Smooth muscle cell (in vitro differentiated cells): Measurements from ENCODE around the gene A4GALT. TPM values are rescaled to one million over a fixed set of nuclear protein-coding genes. Genes with fewer than 3 reads are reported as not detected.

Experiments
- DNase-seq: peaks from one replicate; lab custom pipeline; 2025; ENCODE audit not compliant: unreplicated experiment; lab: John Stamatoyannopoulos, UW
- H2AFZ ChIP-seq: fragments of 200-600 bp; sonication (generic); 2 replicates; pipeline ENCODE4 v1.6.0; 2016; ENCODE audit warnings: antibody characterized with exemption, low read depth, mild to moderate bottlenecking
- H3F3A ChIP-seq: fragments of 200-600 bp; sonication (generic); 2 replicates; pipeline ENCODE4 v1.6.0; 2017; ENCODE audit warnings: antibody characterized with exemption, low read depth
- H3K27ac ChIP-seq: fragments of 200-600 bp; sonication (generic); 2 replicates; pipeline ENCODE4 v1.5.1; 2016; ENCODE audit warnings: low read depth, mild to moderate bottlenecking
- H3K27me3 ChIP-seq: fragments of 200-600 bp; sonication (generic); 2 replicates; pipeline ENCODE4 v1.6.1; 2016; ENCODE audit warnings: low read depth, mild to moderate bottlenecking
- H3K36me3 ChIP-seq: fragments of 200-600 bp; sonication (generic); 2 replicates; pipeline ENCODE4 v1.5.1; 2016; ENCODE audit warnings: low read depth
- H3K4me1 ChIP-seq: fragments of 200-600 bp; sonication (generic); 2 replicates; pipeline ENCODE4 v1.5.1; 2016; ENCODE audit warnings: low read depth
- H3K4me2 ChIP-seq: fragments of 200-600 bp; sonication (generic); 2 replicates; pipeline ENCODE4 v1.6.0; 2016; ENCODE audit warnings: mild to moderate bottlenecking
- H3K4me3 ChIP-seq: fragments of 200-600 bp; sonication (generic); 2 replicates; pipeline ENCODE4 v1.5.1; 2016; ENCODE audit warnings: mild to moderate bottlenecking
- H3K79me2 ChIP-seq: fragments of 200-600 bp; sonication (generic); 2 replicates; pipeline ENCODE4 v1.6.0; 2016; ENCODE audit warnings: low read depth, mild to moderate bottlenecking
- H3K9ac ChIP-seq: fragments of 200-600 bp; sonication (generic); 2 replicates; pipeline ENCODE4 v1.6.0; 2016; ENCODE audit warnings: low read depth
- H3K9me3 ChIP-seq: fragments of 200-600 bp; sonication (generic); replicated peaks from 2 replicates; pipeline ENCODE4 v1.5.1; 2016; ENCODE audit warnings: low read depth
- H4K20me1 ChIP-seq: fragments of 200-600 bp; sonication (generic); 2 replicates; pipeline ENCODE4 v1.6.0; 2016; ENCODE audit warnings: low read depth
- WGBS: methylation state at CpG from one replicate; pipeline ENCODE4 v1.1.7; 2016; ENCODE audit warnings: low lambda C conversion rate; 5-methylcytosine and 5-hydroxymethylcytosine counted together
- polyA plus RNA-seq: library from polyadenylated mRNA; unstranded; fragments of >200 nt; fragmentation: Nextera tagmentation; extraction: Ambion mirVana; gene quantifications from 2 replicates; pipeline ENCODE4 v1.2.1, GENCODE V29; 2016
- total RNA-seq: library from RNA; depleted of rRNA; stranded (reverse); fragments of >200 nt; gene quantifications from 2 replicates; pipeline ENCODE4 v1.2.3, GENCODE V29; 2014
- TF ChIP-seq, protein P1 (sequence below): fragments of 200-600 bp; sonication (generic); IDR thresholded peaks from 2 replicates; pipeline ENCODE4 v1.5.1; 2017; ENCODE audit warnings: borderline replicate concordance, mild to moderate bottlenecking, antibody characterized with exemption; ENCODE audit not compliant: insufficient read depth, poor library complexity, severe bottlenecking

The A4GALT gene
- total and polyA plus RNA-seq, 2 experiments from 2014 or later: 0.99 to 1.6 TPM

DNA sequence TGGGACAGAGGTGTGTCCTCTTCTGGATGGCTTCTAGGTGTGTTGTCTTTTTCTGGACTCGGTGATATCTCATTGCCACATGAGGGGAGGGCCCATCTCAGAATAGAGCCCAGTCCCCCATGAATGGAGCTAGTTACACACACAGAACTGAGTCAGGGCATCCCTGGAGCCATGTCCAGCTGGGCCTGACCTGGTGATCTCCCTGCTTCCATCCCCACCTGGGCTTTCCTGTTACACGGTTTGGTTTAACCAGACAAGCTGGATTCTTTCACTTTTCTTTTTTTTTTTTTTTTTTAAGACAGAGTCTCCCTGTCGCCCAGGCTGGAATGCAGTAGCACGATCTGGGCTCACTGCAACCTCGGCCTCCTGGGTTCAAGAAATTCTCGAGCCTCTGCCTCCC is 6.1 kb upstream of the A4GALT start:
- Histone ChIP-seq H3K79me2 (no peaks in the 10 kb centered on the region), H3K27me3 (peaks cover under 1% of the 10 kb centered on the region), H3K9ac (no peak overlapping the region), H3K27ac (no peak overlapping the region), H3K4me3 (no peak overlapping the region), H3F3A (no peaks in the 10 kb centered on the region), H4K20me1 (no peaks in the 10 kb centered on the region), H3K36me3 (no peaks in the 10 kb centered on the region), H3K9me3 (no peaks in the 10 kb centered on the region), H2AFZ (no peak overlapping the region), H3K4me2 (no peak overlapping the region), H3K4me1 (no peaks in the 10 kb centered on the region)
- no peak for DNase-seq
- TF ChIP-seq, protein P1, sequence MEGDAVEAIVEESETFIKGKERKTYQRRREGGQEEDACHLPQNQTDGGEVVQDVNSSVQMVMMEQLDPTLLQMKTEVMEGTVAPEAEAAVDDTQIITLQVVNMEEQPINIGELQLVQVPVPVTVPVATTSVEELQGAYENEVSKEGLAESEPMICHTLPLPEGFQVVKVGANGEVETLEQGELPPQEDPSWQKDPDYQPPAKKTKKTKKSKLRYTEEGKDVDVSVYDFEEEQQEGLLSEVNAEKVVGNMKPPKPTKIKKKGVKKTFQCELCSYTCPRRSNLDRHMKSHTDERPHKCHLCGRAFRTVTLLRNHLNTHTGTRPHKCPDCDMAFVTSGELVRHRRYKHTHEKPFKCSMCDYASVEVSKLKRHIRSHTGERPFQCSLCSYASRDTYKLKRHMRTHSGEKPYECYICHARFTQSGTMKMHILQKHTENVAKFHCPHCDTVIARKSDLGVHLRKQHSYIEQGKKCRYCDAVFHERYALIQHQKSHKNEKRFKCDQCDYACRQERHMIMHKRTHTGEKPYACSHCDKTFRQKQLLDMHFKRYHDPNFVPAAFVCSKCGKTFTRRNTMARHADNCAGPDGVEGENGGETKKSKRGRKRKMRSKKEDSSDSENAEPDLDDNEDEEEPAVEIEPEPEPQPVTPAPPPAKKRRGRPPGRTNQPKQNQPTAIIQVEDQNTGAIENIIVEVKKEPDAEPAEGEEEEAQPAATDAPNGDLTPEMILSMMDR: no peak
- WGBS: 73% methylated on average over 6 of the region's 6 CpGs

DNA sequence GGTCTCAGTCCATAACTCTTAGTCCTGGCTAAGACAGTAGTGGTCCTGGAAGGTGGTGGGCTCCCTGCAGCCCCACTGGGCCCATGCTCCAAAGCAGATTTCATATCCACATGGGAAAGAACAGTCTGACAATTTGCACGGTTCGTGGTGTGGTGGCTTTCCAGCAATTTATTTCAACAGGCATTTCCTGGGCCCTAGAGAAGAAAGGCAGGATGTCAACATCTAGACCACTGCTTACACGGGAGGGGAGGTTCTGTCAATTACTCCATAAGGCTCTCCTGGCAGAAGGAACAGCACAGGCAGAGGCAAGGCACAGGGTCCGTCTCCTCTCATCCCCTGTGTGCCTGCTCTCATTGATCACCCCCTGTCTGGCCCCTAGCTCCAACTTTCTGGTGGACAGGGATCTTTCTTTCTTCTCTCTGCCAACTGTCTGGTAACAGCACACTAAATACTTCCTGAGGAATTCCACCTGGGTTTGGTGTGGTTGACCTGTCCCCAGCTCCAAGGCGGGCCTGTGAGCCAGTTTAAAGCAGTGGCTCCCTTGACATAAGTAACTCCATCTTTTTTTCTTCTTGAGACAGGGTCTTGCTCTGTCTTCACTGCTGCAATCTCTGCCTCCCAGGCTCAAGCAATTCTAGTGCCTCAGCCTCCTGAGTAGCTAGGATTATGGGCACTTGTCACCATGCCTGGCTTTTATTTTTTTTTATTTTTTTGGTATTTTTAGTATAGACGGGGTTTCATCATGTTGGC is 5.1 kb upstream of the A4GALT start:
- Histone ChIP-seq H3K36me3 (no peaks in the 10 kb centered on the region), H3K9ac (no peak overlapping the region), H3K27me3 (peaks cover 11% of the 10 kb centered on the region), H3K79me2 (no peaks in the 10 kb centered on the region), H3K9me3 (no peaks in the 10 kb centered on the region), H3F3A (no peaks in the 10 kb centered on the region), H3K4me2 (no peak overlapping the region), H3K4me1 (no peaks in the 10 kb centered on the region), H3K4me3 (no peak overlapping the region), H4K20me1 (no peaks in the 10 kb centered on the region), H2AFZ (no peak overlapping the region), H3K27ac (no peak overlapping the region)
- DNase-seq: no peak
- TF ChIP-seq, protein P1: no peak
- 77% methylated on average over 6 of the region's 6 CpGs for WGBS

DNA sequence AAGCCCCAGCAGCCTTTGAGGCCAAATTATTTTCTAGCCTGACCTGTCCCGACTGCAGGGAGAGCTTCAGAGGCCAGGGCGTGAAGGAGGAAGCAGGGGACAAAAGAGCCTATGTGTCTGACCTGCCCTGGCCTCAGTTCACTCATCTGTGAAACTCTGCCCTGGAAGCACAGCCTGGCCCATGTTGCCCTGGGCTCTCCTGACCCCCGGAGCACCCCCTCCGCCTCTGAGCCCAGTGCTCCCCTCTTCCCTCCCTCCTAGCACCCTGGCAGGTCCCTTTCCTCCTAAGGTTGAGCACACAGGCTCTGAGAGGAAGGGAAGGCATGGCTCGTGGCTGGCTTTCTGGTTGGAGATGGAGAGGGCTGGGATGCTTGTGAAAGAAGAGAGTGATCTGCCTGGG is 3.4 kb upstream of the A4GALT start:
- Histone ChIP-seq H3K9me3 (no peaks in the 10 kb centered on the region), H3F3A (peaks cover 4% of the 10 kb centered on the region), H3K79me2 (no peaks in the 10 kb centered on the region), H3K27me3 (peaks cover 26% of the 10 kb centered on the region), H3K4me2 (no peak overlapping the region), H3K27ac (no peak overlapping the region), H4K20me1 (no peaks in the 10 kb centered on the region), H3K36me3 (no peaks in the 10 kb centered on the region), H3K4me1 (peaks cover 9% of the 10 kb centered on the region), H3K4me3 (no peak overlapping the region), H2AFZ (no peak overlapping the region), H3K9ac (no peak overlapping the region)
- TF ChIP-seq, protein P1: no peak
- WGBS: 82% methylated on average over 5 of the region's 5 CpGs
- DNase-seq: no peak

DNA sequence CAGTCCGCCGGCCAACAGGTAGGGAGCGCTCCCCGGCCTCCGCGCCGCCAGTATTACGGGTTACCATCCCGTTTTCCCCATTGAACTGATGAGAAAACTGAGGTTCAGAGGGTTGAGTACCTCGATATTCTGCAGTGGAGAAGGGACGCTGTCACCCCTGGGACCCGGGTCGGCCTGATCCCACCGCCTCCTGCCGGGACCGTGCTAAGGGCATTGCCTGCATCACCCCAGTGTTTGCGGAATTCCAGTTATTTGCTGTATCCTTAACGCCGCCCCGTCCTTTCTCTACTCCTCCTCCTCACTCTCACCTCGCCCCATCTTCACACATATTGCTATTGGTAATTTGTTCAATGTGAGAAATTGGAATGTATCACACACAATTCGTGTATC is 370 bp upstream of the A4GALT start:
- peak overlapping the region; percentile 82 for H2AFZ ChIP-seq
- H3K4me2 ChIP-seq: peak overlapping the region; percentile 95
- DNase-seq: no peak
- no peaks in the 10 kb centered on the region for H3K79me2 ChIP-seq
- no peak overlapping the region for H3K9ac ChIP-seq
- H3K9me3 ChIP-seq: no peaks in the 10 kb centered on the region
- no peaks in the 10 kb centered on the region for H3K36me3 ChIP-seq
- H4K20me1 ChIP-seq: no peaks in the 10 kb centered on the region
- TF ChIP-seq, protein P1: no peak
- H3K4me1 ChIP-seq: peaks cover 10% of the 10 kb centered on the region
- H3F3A ChIP-seq: peaks cover 4% of the 10 kb centered on the region
- H3K27me3 ChIP-seq: peaks cover 32% of the 10 kb centered on the region
- H3K4me3 ChIP-seq: peak overlapping the region; percentile 58
- H3K27ac ChIP-seq: no peak overlapping the region
- WGBS: 4% methylated on average over 22 of the region's 22 CpGs
